Epidermal melanocyte (primary cell): ENCODE results near the gene NFX1.
"Not testable (repeated sequence)": the region's sequence is repeated elsewhere in the genome, so short reads cannot be mapped to it uniquely, and the experiment has no call there.

ENCODE experiments used
- DNase-seq: peaks from one replicate; pipeline ENCODE4 v3.0.0; 2011; ENCODE audit warnings: low spot score; ENCODE audit not compliant: insufficient read length

NFX1 gene

DNA sequence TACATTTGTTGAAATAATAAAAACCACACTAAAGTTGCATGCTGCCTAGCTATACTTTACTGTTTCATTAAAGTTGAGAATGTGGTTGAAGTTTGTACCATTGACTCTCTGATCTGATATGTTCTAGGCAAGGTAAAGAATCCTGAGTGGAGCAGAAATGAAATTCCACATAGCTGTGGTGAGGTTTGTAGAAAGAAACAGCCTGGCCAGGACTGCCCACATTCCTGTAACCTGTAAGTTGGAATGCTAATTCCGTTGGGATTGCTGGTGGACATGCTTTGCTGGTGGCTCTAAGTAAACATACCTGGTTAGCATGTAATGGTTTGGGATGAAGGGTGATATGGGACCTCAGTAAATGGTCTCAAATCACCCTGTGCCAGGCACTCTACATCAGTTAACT lies 16.8 kb downstream of the NFX1 start:
- no peak for DNase-seq

GRCh38 chr9:33309903-33310302 lies 19.6 kb downstream of the NFX1 start:
- DNase-seq = no peak

- no peak for DNase-seq
Measured at GRCh38 chr9:33310748-33311147, 20.4 kb downstream of the NFX1 start.

DNA sequence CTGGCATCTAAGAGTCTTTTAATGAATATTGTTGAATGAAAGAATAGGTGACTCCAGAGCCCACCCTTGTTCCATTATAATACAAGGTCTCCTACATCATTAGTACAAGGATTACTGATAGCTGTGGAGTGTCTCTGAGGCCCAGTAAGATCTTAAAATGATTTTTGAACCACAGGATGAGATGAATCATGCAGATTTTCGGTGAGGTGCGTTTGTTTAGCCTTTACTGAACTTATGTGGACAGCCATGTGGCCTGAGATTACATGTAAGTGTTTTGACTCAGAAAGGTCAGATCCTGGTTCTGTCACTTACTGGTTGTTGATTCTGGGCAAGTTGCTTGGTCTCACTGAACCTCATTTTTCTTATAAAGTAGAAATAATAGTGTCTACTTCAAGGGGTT lies 21.6 kb downstream of the NFX1 start:
- no peak for DNase-seq

GRCh38 chr9:33315371-33315770 lies 25.1 kb downstream of the NFX1 start:
- no peak for DNase-seq

DNA sequence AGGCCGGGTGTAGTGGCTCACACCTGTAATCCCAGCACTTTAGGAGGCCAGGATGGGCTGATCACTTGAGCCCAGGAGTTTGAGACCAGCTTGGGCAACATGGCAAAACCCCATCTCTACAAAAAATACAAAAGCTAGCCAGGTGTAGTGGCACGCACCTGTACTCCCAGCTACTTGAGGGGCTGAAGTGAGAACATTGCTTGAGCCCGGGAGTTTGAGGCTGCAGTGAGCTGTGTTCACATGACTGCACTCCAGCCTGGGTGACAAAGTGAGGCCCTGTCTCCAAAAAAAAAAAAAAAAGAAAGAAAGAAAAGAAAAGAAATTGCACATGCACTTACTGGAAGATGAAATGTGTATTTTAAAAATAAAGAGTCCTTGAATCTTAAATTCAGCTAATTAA lies 26.8 kb downstream of the NFX1 start:
- DNase-seq = not testable (repeated sequence)

- DNase-seq = no peak
Measured at GRCh38 chr9:33318225-33318624, 27.9 kb downstream of the NFX1 start.

GRCh38 chr9:33318781-33319180 lies 28.5 kb downstream of the NFX1 start:
- DNase-seq = no peak

DNA sequence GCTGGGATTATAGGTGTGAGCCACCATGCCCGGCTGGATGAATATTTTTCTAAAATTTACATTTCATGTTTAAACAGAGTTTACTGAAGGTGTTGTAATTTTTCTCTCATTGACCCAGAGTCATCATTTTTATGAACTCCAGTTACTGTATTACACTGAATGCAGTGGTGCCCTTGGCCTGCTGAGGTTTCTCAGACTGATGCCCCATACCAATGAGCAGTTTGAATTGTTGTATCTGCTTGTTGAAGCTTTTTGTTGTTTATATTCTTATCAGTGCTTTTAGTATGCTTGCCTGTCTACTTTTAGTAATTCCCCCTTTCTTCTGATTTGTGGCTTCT lies 29.9 kb downstream of the NFX1 start:
- no peak for DNase-seq

GRCh38 chr9:33320568-33321261 lies 30.4 kb downstream of the NFX1 start:
- DNase-seq = peak; percentile 34

DNA sequence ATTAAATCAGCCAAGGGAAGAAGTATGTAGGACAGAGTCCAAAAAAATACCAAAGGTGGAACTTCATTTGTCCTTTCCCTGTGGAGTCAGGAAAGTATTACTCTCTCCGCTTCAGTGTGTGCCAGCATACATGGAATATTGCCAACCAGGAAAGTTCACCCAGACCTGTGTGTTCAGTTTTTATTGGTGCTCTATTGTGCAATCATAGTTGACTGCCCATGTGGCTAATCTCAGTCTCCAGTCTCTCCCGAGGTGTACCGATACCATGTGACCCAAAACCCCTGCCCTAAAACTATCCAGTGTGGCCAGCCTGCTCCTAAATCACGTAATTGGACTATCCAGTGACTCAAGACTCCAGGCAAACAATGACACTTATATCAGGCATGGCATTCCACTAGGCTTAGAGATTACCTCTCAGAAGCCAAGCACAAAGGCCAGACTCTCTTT lies 38.8 kb downstream of the NFX1 start:
- DNase-seq = no peak

- no peak for DNase-seq
Measured at GRCh38 chr9:33329979-33330378, 39.7 kb downstream of the NFX1 start.

GRCh38 chr9:33331377-33331891 lies 41.1 kb downstream of the NFX1 start:
- DNase-seq = no peak

- no peak for DNase-seq
Measured at GRCh38 chr9:33332011-33332410, 41.7 kb downstream of the NFX1 start.

GRCh38 chr9:33332956-33333355 lies 42.6 kb downstream of the NFX1 start:
- DNase-seq = not testable (repeated sequence)

DNA sequence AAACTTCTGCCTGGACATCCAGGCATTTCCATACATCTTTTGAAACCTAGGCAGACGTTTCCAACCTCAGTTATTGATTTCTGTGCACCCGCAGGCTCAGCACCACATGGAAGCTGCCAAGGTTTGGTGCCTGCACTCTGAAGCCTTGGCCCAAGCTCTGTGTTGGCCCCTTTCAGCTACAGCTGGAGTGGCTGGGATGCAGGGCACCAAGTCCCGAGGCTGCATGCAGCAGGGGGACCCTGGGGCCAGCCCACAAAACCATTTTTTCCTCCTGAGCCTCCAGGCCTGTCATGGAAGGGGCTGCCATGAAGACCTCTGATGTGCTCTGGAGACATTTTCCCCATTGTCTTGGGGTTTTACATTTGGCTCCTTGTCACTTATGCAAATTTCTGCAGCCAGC lies 49.9 kb downstream of the NFX1 start:
- no peak for DNase-seq

GRCh38 chr9:33341182-33341581 lies 50.9 kb downstream of the NFX1 start:
- DNase-seq = no peak

DNA sequence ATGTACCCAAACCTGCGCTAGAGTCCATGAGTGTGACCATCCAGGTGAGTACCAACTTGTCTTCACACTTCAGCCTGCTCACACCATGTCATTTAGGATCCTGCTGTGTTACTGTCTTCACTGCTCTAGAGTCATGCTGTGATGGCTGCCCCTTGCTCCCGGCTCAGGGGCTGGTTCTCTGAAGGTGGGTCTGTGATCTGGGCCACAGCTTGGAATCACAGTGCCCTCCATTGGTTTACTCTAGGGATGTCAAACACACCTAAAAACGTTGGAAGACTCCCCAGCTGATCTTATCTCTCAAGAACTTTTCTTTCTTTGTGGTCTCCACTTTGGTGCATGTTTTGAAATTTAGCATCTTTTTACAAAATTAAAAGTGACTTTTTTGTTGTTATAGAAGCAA lies 53.8 kb downstream of the NFX1 start:
- DNase-seq = no peak

DNA sequence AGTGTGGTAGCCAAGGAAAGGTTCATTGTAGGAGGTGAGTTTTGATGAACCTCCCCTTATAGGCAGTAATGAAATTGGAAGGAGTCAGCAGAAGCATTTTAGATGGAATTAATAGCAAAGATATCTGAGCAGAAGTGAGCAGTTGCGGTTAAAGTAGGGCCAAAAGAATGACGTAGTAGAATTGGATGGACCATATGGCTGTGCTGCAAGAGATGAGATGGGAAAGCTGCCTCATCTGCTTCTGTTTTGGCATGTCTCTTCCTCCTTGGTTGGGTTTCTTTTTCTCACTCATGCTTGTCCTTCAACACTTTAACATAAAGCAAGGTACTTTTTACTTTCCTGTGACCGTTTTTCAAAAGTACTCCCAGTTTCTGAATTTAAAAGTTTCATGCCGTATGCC lies 56.2 kb downstream of the NFX1 start:
- no peak for DNase-seq

DNA sequence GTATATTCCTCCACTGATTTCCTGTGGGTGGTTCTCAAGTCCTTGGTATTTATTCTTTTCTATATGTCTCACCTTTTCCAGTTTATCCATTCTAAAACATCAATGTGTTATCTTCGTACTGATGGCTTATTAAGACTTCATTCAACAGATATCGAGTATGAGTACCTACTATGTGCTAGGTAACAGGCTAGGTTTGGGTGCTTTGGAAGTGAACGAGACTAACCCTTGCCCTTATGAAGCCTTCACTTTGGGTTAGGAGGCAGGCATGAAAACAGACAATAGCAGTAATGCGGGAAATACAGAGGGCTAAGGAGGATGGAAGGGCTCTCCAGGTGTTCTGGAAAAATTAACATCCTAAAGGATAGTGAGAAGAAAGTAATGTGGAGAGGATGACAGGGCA lies 58.7 kb downstream of the NFX1 start:
- DNase-seq = no peak

GRCh38 chr9:33349743-33350142 lies 59.4 kb downstream of the NFX1 start:
- no peak for DNase-seq

- no peak for DNase-seq
Measured at GRCh38 chr9:33350310-33350709, 60.0 kb downstream of the NFX1 start.

GRCh38 chr9:33351547-33351946 lies 61.2 kb downstream of the NFX1 start:
- no peak for DNase-seq
